WI38 (cell line): ENCODE data around the gene MACF1.
"Not testable (repeated sequence)": the region's sequence is repeated elsewhere in the genome, so short reads cannot be mapped to it uniquely, and the experiment has no call there.

Experiments used
- H3K4me3 ChIP-seq: 2 replicates; pipeline ENCODE4 v1.5.1; 2011; ENCODE audit warnings: low read depth, mild to moderate bottlenecking, control low read depth, low read length
- TF ChIP-seq, protein P1 (sequence below): IDR thresholded peaks from 2 replicates; pipeline ENCODE4 v1.5.1; 2012; ENCODE audit warnings: low read depth, mild to moderate bottlenecking, control low read depth, low read length

MACF1 gene

DNA sequence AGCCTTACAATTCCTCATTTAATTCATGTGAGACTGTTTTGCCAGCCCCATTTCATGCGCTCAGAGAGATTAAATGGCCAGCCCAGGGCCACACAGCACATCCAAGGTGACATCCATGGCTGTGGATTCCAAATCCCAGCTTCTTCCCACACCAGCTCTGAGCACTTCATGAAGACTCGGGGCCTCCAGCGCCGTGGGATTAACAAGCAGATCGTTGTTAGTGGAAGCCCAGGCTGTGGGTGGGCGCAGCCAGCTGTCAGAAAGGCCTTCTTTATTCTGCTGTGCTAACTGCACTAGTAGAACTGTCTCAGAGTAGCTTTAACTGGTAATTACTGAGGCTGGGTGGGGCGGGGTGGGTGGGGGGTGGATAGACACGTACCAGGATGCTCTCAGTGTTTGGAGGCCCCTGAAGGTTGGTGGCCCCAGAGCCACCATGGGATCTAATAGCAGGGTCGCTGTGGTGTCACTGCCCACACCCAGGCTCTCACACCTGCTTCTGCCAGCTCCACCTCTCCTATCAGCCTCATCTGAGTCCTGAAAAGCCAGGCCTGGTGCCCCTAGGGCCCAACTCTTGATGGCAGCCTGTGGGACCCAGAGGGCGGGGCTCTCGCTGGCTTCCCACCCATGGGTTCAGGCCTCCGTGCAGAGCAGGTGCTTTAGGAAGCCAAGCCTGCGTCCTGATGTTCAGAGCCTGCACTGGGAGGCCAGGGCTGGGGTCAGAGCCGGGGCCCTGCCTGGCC lies 290.3 kb downstream of the MACF1 start:
- no peak overlapping the region for H3K4me3 ChIP-seq

DNA sequence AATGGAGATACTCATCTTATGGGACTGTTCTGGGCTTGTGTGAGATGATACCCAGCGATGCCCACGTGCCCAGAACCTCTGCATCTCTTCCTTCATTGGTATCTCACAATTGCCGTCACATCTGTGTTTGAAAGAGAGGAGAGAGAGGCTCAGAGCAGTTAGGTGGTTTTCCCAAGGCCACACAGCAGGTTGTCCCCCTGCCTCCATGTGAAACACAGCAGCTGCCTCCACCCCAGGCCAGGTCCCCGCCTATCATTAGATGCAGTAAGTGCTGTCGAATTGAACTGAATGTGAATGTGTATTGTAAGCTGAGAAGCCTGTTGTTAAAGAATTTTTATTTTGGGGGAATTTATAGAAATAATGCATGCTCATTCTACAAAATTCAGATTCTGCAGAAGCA lies 292.0 kb downstream of the MACF1 start:
- H3K4me3 ChIP-seq, result not testable (repeated sequence)

More for the DNA sequence above, 290.3 kb downstream of the MACF1 start:
- TF ChIP-seq, protein P1, sequence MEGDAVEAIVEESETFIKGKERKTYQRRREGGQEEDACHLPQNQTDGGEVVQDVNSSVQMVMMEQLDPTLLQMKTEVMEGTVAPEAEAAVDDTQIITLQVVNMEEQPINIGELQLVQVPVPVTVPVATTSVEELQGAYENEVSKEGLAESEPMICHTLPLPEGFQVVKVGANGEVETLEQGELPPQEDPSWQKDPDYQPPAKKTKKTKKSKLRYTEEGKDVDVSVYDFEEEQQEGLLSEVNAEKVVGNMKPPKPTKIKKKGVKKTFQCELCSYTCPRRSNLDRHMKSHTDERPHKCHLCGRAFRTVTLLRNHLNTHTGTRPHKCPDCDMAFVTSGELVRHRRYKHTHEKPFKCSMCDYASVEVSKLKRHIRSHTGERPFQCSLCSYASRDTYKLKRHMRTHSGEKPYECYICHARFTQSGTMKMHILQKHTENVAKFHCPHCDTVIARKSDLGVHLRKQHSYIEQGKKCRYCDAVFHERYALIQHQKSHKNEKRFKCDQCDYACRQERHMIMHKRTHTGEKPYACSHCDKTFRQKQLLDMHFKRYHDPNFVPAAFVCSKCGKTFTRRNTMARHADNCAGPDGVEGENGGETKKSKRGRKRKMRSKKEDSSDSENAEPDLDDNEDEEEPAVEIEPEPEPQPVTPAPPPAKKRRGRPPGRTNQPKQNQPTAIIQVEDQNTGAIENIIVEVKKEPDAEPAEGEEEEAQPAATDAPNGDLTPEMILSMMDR, result no peak

DNA sequence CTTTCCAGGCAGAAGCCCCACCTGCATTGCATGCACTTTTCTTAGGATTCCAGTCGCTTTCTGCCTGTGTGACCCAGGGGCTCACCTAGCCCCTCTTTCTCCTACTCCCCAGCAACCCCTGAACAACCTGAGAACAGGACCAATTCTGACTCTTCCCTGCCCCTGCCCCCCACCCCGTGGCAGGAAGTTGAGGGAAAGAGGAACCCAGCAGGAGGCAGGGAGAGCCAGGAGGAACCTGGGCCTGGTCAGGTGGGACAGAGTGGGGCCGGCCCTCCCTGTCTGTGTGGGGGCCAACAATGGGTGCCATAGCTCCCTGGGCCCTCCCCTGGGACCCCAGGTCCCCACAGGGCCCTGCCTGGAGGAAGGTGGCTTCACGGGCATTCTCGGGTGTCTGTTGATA lies 293.1 kb downstream of the MACF1 start:
- no peak overlapping the region for H3K4me3 ChIP-seq
- TF ChIP-seq, protein P1, result no peak

GRCh38 chr1:39498096-39498710 lies 293.7 kb downstream of the MACF1 start:
- H3K4me3 ChIP-seq, result not testable (repeated sequence)

- not testable (repeated sequence) for H3K4me3 ChIP-seq
Observed at GRCh38 chr1:39498821-39499220, 294.3 kb downstream of the MACF1 start.

DNA sequence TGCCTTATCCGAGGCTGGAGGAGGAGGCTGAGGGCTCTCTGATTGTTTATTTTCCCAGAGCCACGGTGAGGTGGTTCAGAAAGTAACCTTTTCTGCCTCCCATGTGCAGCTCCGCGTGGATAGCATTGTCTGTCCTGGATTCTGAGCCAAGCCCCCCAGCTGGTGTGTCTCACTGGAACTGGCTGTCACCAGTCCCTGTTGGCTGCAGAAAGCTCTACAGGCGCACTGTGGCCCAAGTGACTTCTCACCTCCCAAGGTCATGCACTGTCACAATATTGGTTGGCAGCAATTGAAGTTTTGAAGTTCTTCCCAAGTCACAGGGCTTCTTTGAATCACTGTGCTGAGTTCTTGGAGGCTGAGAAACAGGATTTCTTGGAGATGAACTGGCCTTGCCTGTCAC lies 295.2 kb downstream of the MACF1 start:
- H3K4me3 ChIP-seq, result no peak overlapping the region
- TF ChIP-seq, protein P1, result no peak

DNA sequence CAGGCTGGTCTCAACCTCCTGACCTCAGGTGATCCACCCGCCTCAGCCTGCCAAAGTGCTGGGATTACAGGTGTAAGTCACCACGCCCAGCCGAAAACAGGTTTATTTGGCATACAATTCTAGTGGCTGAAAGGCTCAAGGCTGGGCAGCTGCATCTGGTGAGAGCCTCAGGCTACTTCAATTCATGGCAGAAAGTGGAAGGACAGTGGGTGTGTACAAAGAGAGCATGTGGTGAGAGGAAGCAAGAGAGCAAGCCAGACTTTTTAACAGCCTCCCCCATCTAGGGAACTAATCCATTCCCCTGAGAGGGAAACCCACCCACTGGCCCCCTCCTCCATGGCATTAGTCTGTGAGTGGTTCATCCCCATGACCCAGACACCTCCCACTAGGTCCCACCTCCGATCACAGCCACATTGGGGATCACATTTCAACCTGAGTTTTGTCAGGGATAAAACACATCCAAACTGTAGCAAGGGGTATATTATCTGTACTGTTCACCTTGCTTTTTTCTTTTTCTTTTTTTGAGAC lies 296.4 kb downstream of the MACF1 start:
- H3K4me3 ChIP-seq, result no peak overlapping the region
- TF ChIP-seq, protein P1, result no peak

- H3K4me3 ChIP-seq, result no peak overlapping the region
- TF ChIP-seq, protein P1, result no peak
Observed at GRCh38 chr1:39501666-39502065, 297.2 kb downstream of the MACF1 start.

DNA sequence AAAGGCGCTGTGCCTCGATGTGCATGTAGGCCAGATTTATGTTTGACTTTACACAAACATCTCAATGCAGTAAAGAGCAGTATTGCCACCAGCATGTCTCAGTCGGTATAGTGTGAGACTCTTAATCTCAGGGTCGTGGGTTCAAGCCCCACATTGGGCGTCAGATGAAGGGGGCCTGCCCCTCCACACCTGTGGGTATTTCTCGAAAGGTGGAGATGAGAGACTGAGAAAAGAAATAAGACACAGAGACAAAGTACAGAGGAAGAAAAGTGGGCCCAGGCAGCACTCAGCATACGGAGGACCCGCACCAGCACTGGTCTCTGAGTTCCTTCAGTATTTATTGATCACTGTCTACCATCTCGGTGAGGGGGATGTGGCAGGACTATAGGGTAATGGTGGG lies 299.9 kb downstream of the MACF1 start:
- H3K4me3 ChIP-seq, result not testable (repeated sequence)
